ENCODE data around the gene SZT2.

GRCh38 chr1:43354471-43354870 is 35.2 kb upstream of the SZT2 start:
- TF ChIP-seq KDM1A (CRISPR knock-in tag; IDR thresholded peaks at IDR 0.05) (no peak), ZBTB20 (CRISPR knock-in tag; IDR thresholded peaks at IDR 0.05; ENCODE audit: borderline replicate concordance, low read depth) (no peak), ZNF607 (CRISPR knock-in tag; IDR thresholded peaks at IDR 0.05; ENCODE audit: borderline replicate concordance) (no peak), SRSF9 (IDR thresholded peaks at IDR 0.05; ENCODE audit: borderline replicate concordance, insufficient read depth, low read depth, low read length, poor library complexity, severe bottlenecking) (no peak), PRDM10 (CRISPR knock-in tag; IDR thresholded peaks at IDR 0.05; ENCODE audit: low read depth) (no peak), EZH2 (conservative IDR thresholded peaks at IDR 0.05; ENCODE audit: low read depth, low read length) (no peak), KLF15 (CRISPR knock-in tag; IDR thresholded peaks at IDR 0.05; ENCODE audit: borderline replicate concordance) (no peak), RFX5 (IDR thresholded peaks at IDR 0.05; ENCODE audit: low read depth, low read length) (no peak), HOXA7 (CRISPR knock-in tag; IDR thresholded peaks at IDR 0.05) (no peak), EEA1 (CRISPR knock-in tag; IDR thresholded peaks at IDR 0.05; ENCODE audit: borderline replicate concordance) (no peak), POLR2AphosphoS5 (IDR thresholded peaks at IDR 0.05; ENCODE audit: low read depth, low read length) (no peak)
- TF ChIP-seq, protein P1, sequence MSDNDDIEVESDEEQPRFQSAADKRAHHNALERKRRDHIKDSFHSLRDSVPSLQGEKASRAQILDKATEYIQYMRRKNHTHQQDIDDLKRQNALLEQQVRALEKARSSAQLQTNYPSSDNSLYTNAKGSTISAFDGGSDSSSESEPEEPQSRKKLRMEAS (IDR thresholded peaks at IDR 0.05): no peak
- TF ChIP-seq, protein P2, sequence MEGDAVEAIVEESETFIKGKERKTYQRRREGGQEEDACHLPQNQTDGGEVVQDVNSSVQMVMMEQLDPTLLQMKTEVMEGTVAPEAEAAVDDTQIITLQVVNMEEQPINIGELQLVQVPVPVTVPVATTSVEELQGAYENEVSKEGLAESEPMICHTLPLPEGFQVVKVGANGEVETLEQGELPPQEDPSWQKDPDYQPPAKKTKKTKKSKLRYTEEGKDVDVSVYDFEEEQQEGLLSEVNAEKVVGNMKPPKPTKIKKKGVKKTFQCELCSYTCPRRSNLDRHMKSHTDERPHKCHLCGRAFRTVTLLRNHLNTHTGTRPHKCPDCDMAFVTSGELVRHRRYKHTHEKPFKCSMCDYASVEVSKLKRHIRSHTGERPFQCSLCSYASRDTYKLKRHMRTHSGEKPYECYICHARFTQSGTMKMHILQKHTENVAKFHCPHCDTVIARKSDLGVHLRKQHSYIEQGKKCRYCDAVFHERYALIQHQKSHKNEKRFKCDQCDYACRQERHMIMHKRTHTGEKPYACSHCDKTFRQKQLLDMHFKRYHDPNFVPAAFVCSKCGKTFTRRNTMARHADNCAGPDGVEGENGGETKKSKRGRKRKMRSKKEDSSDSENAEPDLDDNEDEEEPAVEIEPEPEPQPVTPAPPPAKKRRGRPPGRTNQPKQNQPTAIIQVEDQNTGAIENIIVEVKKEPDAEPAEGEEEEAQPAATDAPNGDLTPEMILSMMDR (CRISPR knock-in tag; IDR thresholded peaks at IDR 0.05): no peak
